Measurements from ENCODE around the gene RNF112. TPM values are rescaled to one million over a fixed set of nuclear protein-coding genes. Genes with fewer than 3 reads are reported as not detected.

The RNF112 gene
- total and polyA plus RNA-seq, 10 donors: 1.3 to 7.6 (median 2.5) TPM

GRCh38 chr17:19386051-19386929, 24.7 kb upstream of the RNF112 start:
- intact Hi-C loops (cut with DNase I; ENCODE audit: low total_unique reads): no loop called here
- Histone ChIP-seq H3K9me3 (no peaks in the 10 kb centered on the region), H3K27ac (peak overlapping the region in 7 of 8 donors; percentile 64 to 83 (median 73)), H3K4me1 (peaks cover 3 to 84% (median 41%) of the 10 kb centered on the region in 6 donors), H3K36me3 (peaks cover 2 to 50% (median 34%) of the 10 kb centered on the region in 6 donors), H3K27me3 (replicated peaks in 1 of 7) (peaks cover 0 to 9% (median 0%) of the 10 kb centered on the region in 7 donors), H3K4me3 (no peak overlapping the region)
- no peak for TF ChIP-seq CTCF (IDR thresholded peaks at IDR 0.05 in 8 of 11, conservative IDR thresholded peaks at IDR 0.05 in 3 of 11)
- TF ChIP-seq POLR2AphosphoS5 (IDR thresholded peaks at IDR 0.05): peak in 2 of 3 donors; percentile 39 to 69
- no peak for TF ChIP-seq POLR2A (IDR thresholded peaks at IDR 0.05)
- peak; percentile 90 for DNase-seq
- WGBS, 5 donors: 43 to 57% (median 53%) methylated on average over 20 of the region's 20 CpGs

GRCh38 chr17:19386974-19387920, 23.8 kb upstream of the RNF112 start, which contains the start of gene MFAP4:
MFAP4 (minus strand) TSS chr17:19387190; CDS start chr17:19387155, 35 bp downstream.
- WGBS, 5 donors: 14 to 19% (median 16%) methylated on average over 14 to 22 of the region's 22 CpGs
- DNase-seq: peak; percentile 64
- peaks cover 0 to 40% (median 25%) of the 10 kb centered on the region in 6 donors for H3K36me3 ChIP-seq
- no peaks in the 10 kb centered on the region for H3K9me3 ChIP-seq
- peaks cover 3 to 86% (median 45%) of the 10 kb centered on the region in 6 donors for H3K4me1 ChIP-seq
- peak within 1 kb of the TSS in 7 of 8 donors; percentile 64 to 83 (median 73) for H3K27ac ChIP-seq
- TF ChIP-seq POLR2AphosphoS5 (IDR thresholded peaks at IDR 0.05) (no peak), CTCF (IDR thresholded peaks at IDR 0.05 in 8 of 11, conservative IDR thresholded peaks at IDR 0.05 in 3 of 11) (no peak), POLR2A (IDR thresholded peaks at IDR 0.05) (no peak)
- no peak within 1 kb of the TSS for H3K4me3 ChIP-seq
- intact Hi-C loops (cut with DNase I; ENCODE audit: low total_unique reads): no loop called here
- peaks cover 0 to 9% (median 0%) of the 10 kb centered on the region in 7 donors for H3K27me3 ChIP-seq (replicated peaks in 1 of 7)

- Histone ChIP-seq H3K27ac (peak overlapping the region in 6 of 8 donors; percentile 64 to 83 (median 75)), H3K27me3 (replicated peaks in 1 of 7) (peaks cover 0 to 9% (median 0%) of the 10 kb centered on the region in 7 donors), H3K36me3 (peaks cover 0 to 33% (median 17%) of the 10 kb centered on the region in 6 donors), H3K9me3 (no peaks in the 10 kb centered on the region), H3K4me3 (no peak overlapping the region), H3K4me1 (peaks cover 3 to 80% (median 44%) of the 10 kb centered on the region in 6 donors)
- DNase-seq: peak; percentile 20
- intact Hi-C loops (cut with DNase I; ENCODE audit: low total_unique reads): no loop called here
- WGBS, 5 donors: 87 to 96% (median 92%) methylated on average over 2 of the region's 2 CpGs
- TF ChIP-seq POLR2AphosphoS5 (IDR thresholded peaks at IDR 0.05) (no peak), CTCF (IDR thresholded peaks at IDR 0.05 in 8 of 11, conservative IDR thresholded peaks at IDR 0.05 in 3 of 11) (no peak), POLR2A (IDR thresholded peaks at IDR 0.05) (no peak)
Measured at GRCh38 chr17:19387921-19388521, 23.0 kb upstream of the RNF112 start.
